GM12891 (cell line): ENCODE data around the gene WDR7.

ENCODE experiments used
- DNase-seq: peaks from one replicate; pipeline ENCODE4 v3.0.0; 2011; ENCODE audit warnings: low spot score; ENCODE audit not compliant: insufficient read length
- FAIRE-seq: peaks from 2 replicates; lab custom pipeline; 2011; peaks lifted over from hg19 to GRCh38; lab: Jason Lieb, UNC
- PAX5 ChIP-seq: IDR thresholded peaks from 2 replicates; pipeline ENCODE4 v1.6.1; 2011; ENCODE audit warnings: low read length, moderate library complexity, mild to moderate bottlenecking; ENCODE audit not compliant: insufficient read depth, severe bottlenecking
- POLR2A ChIP-seq: IDR thresholded peaks from 2 replicates; pipeline ENCODE4 v1.6.1; 2011; ENCODE audit warnings: low read depth, low read length, control low read depth
- POLR2AphosphoS5 ChIP-seq: IDR thresholded peaks from 2 replicates; pipeline ENCODE4 v1.6.1; 2011; ENCODE audit warnings: low read depth, low read length, control low read depth
- POU2F2 ChIP-seq: IDR thresholded peaks from 2 replicates; pipeline ENCODE4 v1.6.1; 2011; ENCODE audit warnings: low read depth, mild to moderate bottlenecking, control low read depth, low read length, moderate library complexity
- SPI1 ChIP-seq: IDR thresholded peaks from 2 replicates; pipeline ENCODE4 v1.6.1; 2011; ENCODE audit warnings: low read depth, low read length, control low read depth
- TAF1 ChIP-seq: IDR thresholded peaks from 2 replicates; pipeline ENCODE4 v1.6.1; 2011; ENCODE audit warnings: low read depth, low read length, control low read depth

WDR7 gene

GRCh38 chr18:56935434-56936040, 284.4 kb downstream of the WDR7 start:
- FAIRE-seq: no peak
- no peak for DNase-seq
- TF ChIP-seq SPI1 (no peak), TAF1 (no peak), POLR2A (no peak), PAX5 (no peak), POLR2AphosphoS5 (no peak), POU2F2 (no peak)

GRCh38 chr18:56936457-56936856, 285.3 kb downstream of the WDR7 start:
- FAIRE-seq (no peak), DNase-seq (no peak)
- TF ChIP-seq POU2F2 (no peak), SPI1 (no peak), TAF1 (no peak), POLR2AphosphoS5 (no peak), POLR2A (no peak), PAX5 (no peak)

- FAIRE-seq: no peak
- DNase-seq: no peak
- TF ChIP-seq POLR2AphosphoS5 (no peak), PAX5 (no peak), SPI1 (peak; percentile 47; the same call in 1 of the 2 replicates)
Observed at GRCh38 chr18:56937874-56938430, 286.8 kb downstream of the WDR7 start.

GRCh38 chr18:56945171-56946083, 294.3 kb downstream of the WDR7 start:
- peak; percentile 9 for FAIRE-seq
- TF ChIP-seq TAF1: no peak
- TF ChIP-seq SPI1: no peak
- TF ChIP-seq PAX5: no peak
- no peak for TF ChIP-seq POU2F2
- TF ChIP-seq POLR2A: no peak
- no peak for TF ChIP-seq POLR2AphosphoS5
- DNase-seq: no peak

- TF ChIP-seq TAF1: no peak
- no peak for TF ChIP-seq POLR2AphosphoS5
- TF ChIP-seq POU2F2: no peak
- no peak for TF ChIP-seq SPI1
- TF ChIP-seq POLR2A: no peak
- no peak for TF ChIP-seq PAX5
- DNase-seq (no peak), FAIRE-seq (no peak)
Observed at GRCh38 chr18:56947236-56947635, 296.1 kb downstream of the WDR7 start.

GRCh38 chr18:56952026-56952425, 300.9 kb downstream of the WDR7 start:
- FAIRE-seq: no peak
- no peak for TF ChIP-seq TAF1
- TF ChIP-seq POLR2AphosphoS5: no peak
- TF ChIP-seq POLR2A: no peak
- TF ChIP-seq POU2F2: no peak
- TF ChIP-seq PAX5: no peak
- DNase-seq: no peak

GRCh38 chr18:56953428-56954198, 302.5 kb downstream of the WDR7 start:
- DNase-seq: no peak
- no peak for FAIRE-seq
- no peak for TF ChIP-seq POLR2A
- no peak for TF ChIP-seq SPI1
- no peak for TF ChIP-seq POU2F2
- TF ChIP-seq PAX5: no peak
- no peak for TF ChIP-seq TAF1
- no peak for TF ChIP-seq POLR2AphosphoS5

GRCh38 chr18:56955490-56955889, 304.3 kb downstream of the WDR7 start:
- TF ChIP-seq PAX5: no peak
- TF ChIP-seq POU2F2: no peak
- TF ChIP-seq POLR2AphosphoS5: no peak
- TF ChIP-seq TAF1: no peak
- TF ChIP-seq POLR2A: no peak
- TF ChIP-seq SPI1: no peak
- FAIRE-seq (peak; percentile 48), DNase-seq (no peak)

GRCh38 chr18:56959120-56959519, 308.0 kb downstream of the WDR7 start:
- no peak for FAIRE-seq
- no peak for TF ChIP-seq PAX5
- TF ChIP-seq POU2F2: no peak
- TF ChIP-seq SPI1: no peak
- TF ChIP-seq POLR2A: no peak
- no peak for TF ChIP-seq TAF1
- no peak for TF ChIP-seq POLR2AphosphoS5
- DNase-seq: no peak

GRCh38 chr18:56962322-56962721, 311.2 kb downstream of the WDR7 start:
- TF ChIP-seq POLR2AphosphoS5: no peak
- TF ChIP-seq SPI1: no peak
- FAIRE-seq (no peak), DNase-seq (no peak)
